ENCODE measurements around the gene CNGB1.

Gene CNGB1

GRCh38 chr16:57999971-58000705 lies 29.2 kb upstream of the CNGB1 start, which contains the start of gene ZNF319:
ZNF319 (minus strand) TSS chr16:58000672; CDS start chr16:57998265, 2,407 bp downstream.
- Mint-ChIP-seq H3K27ac (peak within 1 kb of the TSS; percentile 92 to 94), H3K4me1 (peaks cover 79% of the 10 kb centered on the region), H3K9me3 (no peaks in the 10 kb centered on the region), H3K4me3 (peak within 1 kb of the TSS; percentile 91 to 93), H3K27me3 (no peaks in the 10 kb centered on the region)
- ATAC-seq: peak; percentile 22
- DNase-seq: peak in 1 of 2 donors; percentile 41

GRCh38 chr16:57999366-57999970 lies 28.5 kb upstream of the CNGB1 start:
- ATAC-seq (peak; percentile 21), DNase-seq (peak; percentile 43 to 50)
- Mint-ChIP-seq H3K27ac (peak overlapping the region; percentile 79 to 85), H3K9me3 (no peaks in the 10 kb centered on the region), H3K4me3 (peak overlapping the region; percentile 71 to 81), H3K4me1 (peaks cover 79% of the 10 kb centered on the region), H3K27me3 (no peaks in the 10 kb centered on the region)

- Mint-ChIP-seq H3K27me3 (no peaks in the 10 kb centered on the region), H3K4me3 (peak overlapping the region; percentile 71 to 81), H3K27ac (peak overlapping the region; percentile 79 to 85), H3K4me1 (peaks cover 76% of the 10 kb centered on the region), H3K9me3 (no peaks in the 10 kb centered on the region)
- DNase-seq (no peak), ATAC-seq (no peak)
Measured at GRCh38 chr16:57998992-57999365, 28.1 kb upstream of the CNGB1 start.

GRCh38 chr16:57998486-57998885 lies 27.6 kb upstream of the CNGB1 start:
- no peaks in the 10 kb centered on the region for H3K9me3 Mint-ChIP-seq
- peaks cover 73% of the 10 kb centered on the region for H3K4me1 Mint-ChIP-seq
- peak overlapping the region in 1 of 2 donors; percentile 90 for H3K27ac Mint-ChIP-seq
- DNase-seq (peak; percentile 25 to 65), ATAC-seq (peak; percentile 54)
- peak overlapping the region; percentile 71 to 81 for H3K4me3 Mint-ChIP-seq
- H3K27me3 Mint-ChIP-seq: no peaks in the 10 kb centered on the region

- no peak for ATAC-seq
- no peaks in the 10 kb centered on the region for H3K9me3 Mint-ChIP-seq
- H3K4me1 Mint-ChIP-seq: peaks cover 68% of the 10 kb centered on the region
- no peak overlapping the region for H3K27ac Mint-ChIP-seq
- DNase-seq: no peak
- H3K27me3 Mint-ChIP-seq: no peaks in the 10 kb centered on the region
- H3K4me3 Mint-ChIP-seq: peak overlapping the region; percentile 71 to 81
Measured at GRCh38 chr16:57997528-57998265, 26.8 kb upstream of the CNGB1 start.

- Mint-ChIP-seq H3K4me3 (peak overlapping the region in 1 of 2 donors; percentile 3), H3K9me3 (no peaks in the 10 kb centered on the region), H3K27me3 (no peaks in the 10 kb centered on the region), H3K4me1 (peaks cover 62% of the 10 kb centered on the region), H3K27ac (no peak overlapping the region)
- ATAC-seq (no peak), DNase-seq (no peak)
Measured at GRCh38 chr16:57997176-57997527, 26.2 kb upstream of the CNGB1 start.

- no peak overlapping the region for H3K4me3 Mint-ChIP-seq
- H3K27ac Mint-ChIP-seq: no peak overlapping the region
- H3K27me3 Mint-ChIP-seq: no peaks in the 10 kb centered on the region
- peaks cover 57% of the 10 kb centered on the region for H3K4me1 Mint-ChIP-seq
- ATAC-seq (no peak), DNase-seq (no peak)
- H3K9me3 Mint-ChIP-seq: no peaks in the 10 kb centered on the region
Measured at GRCh38 chr16:57996406-57997175, 25.7 kb upstream of the CNGB1 start.

GRCh38 chr16:57995721-57996405 lies 24.9 kb upstream of the CNGB1 start:
- Mint-ChIP-seq H3K27me3 (no peaks in the 10 kb centered on the region), H3K4me1 (peaks cover 50% of the 10 kb centered on the region), H3K4me3 (no peak overlapping the region), H3K27ac (peak overlapping the region in 1 of 2 donors; percentile 74), H3K9me3 (no peaks in the 10 kb centered on the region)
- DNase-seq (no peak), ATAC-seq (no peak)

- Mint-ChIP-seq H3K4me1 (peaks cover 49% of the 10 kb centered on the region), H3K9me3 (no peaks in the 10 kb centered on the region), H3K27ac (peak overlapping the region in 1 of 2 donors; percentile 70), H3K27me3 (no peaks in the 10 kb centered on the region), H3K4me3 (no peak overlapping the region)
- peak in 1 of 2 donors; percentile 45 for DNase-seq
- ATAC-seq: peak; percentile 29
Measured at GRCh38 chr16:57994778-57995177, 23.9 kb upstream of the CNGB1 start.

GRCh38 chr16:57994361-57994760 lies 23.4 kb upstream of the CNGB1 start:
- ATAC-seq (no peak), DNase-seq (no peak)
- Mint-ChIP-seq H3K27me3 (no peaks in the 10 kb centered on the region), H3K9me3 (no peaks in the 10 kb centered on the region), H3K4me3 (no peak overlapping the region), H3K27ac (no peak overlapping the region), H3K4me1 (peaks cover 47% of the 10 kb centered on the region)

GRCh38 chr16:57993897-57994296 lies 23.0 kb upstream of the CNGB1 start:
- no peak for ATAC-seq

GRCh38 chr16:57993438-57993837 lies 22.5 kb upstream of the CNGB1 start:
- Mint-ChIP-seq H3K27ac (no peak overlapping the region), H3K27me3 (no peaks in the 10 kb centered on the region), H3K4me3 (no peak overlapping the region), H3K4me1 (peaks cover 37% of the 10 kb centered on the region), H3K9me3 (no peaks in the 10 kb centered on the region)
- DNase-seq (no peak), ATAC-seq (no peak)

More at GRCh38 chr16:57993897-57994296, 23.0 kb upstream of the CNGB1 start:
- Mint-ChIP-seq H3K27me3 (no peaks in the 10 kb centered on the region), H3K4me1 (peaks cover 42% of the 10 kb centered on the region), H3K9me3 (no peaks in the 10 kb centered on the region), H3K27ac (no peak overlapping the region), H3K4me3 (no peak overlapping the region)
- DNase-seq: no peak

- Mint-ChIP-seq H3K9me3 (no peaks in the 10 kb centered on the region), H3K27me3 (no peaks in the 10 kb centered on the region), H3K4me3 (no peak overlapping the region), H3K4me1 (peaks cover 24% of the 10 kb centered on the region), H3K27ac (peak overlapping the region in 1 of 2 donors; percentile 3)
- DNase-seq (no peak), ATAC-seq (no peak)
Measured at GRCh38 chr16:57992084-57992483, 21.2 kb upstream of the CNGB1 start.

GRCh38 chr16:57991551-57992059 lies 20.7 kb upstream of the CNGB1 start:
- no peaks in the 10 kb centered on the region for H3K27me3 Mint-ChIP-seq
- peaks cover 23% of the 10 kb centered on the region for H3K4me1 Mint-ChIP-seq
- peak overlapping the region in 1 of 2 donors; percentile 80 for H3K27ac Mint-ChIP-seq
- DNase-seq: no peak
- no peak for ATAC-seq
- no peaks in the 10 kb centered on the region for H3K9me3 Mint-ChIP-seq
- H3K4me3 Mint-ChIP-seq: no peak overlapping the region

GRCh38 chr16:57988929-57989328 lies 18.0 kb upstream of the CNGB1 start:
- no peaks in the 10 kb centered on the region for H3K9me3 Mint-ChIP-seq
- no peaks in the 10 kb centered on the region for H3K27me3 Mint-ChIP-seq
- DNase-seq: no peak
- no peak for ATAC-seq
- H3K4me1 Mint-ChIP-seq: peaks cover 20% of the 10 kb centered on the region
- H3K4me3 Mint-ChIP-seq: no peak overlapping the region
- no peak overlapping the region for H3K27ac Mint-ChIP-seq

Measured in stimulated activated naive CD8-positive, alpha-beta T cell treated with anti-CD3 and anti-CD28 coated beads, Interleukin-15, amount 100 ng/mL, for 72 hours (primary cell).